Prostate gland (tissue), 2 donors: ENCODE results near the gene CRYBA2.

Experiments used
- POLR2A ChIP-seq: fragments of 450-650 bp; IDR thresholded peaks from one replicate; pipeline ENCODE4 v1.6.1; 2016; ENCODE audit warnings: antibody characterized with exemption, mild to moderate bottlenecking
- POLR2AphosphoS5 ChIP-seq: sonication (generic); formaldehyde crosslinking; IDR thresholded peaks from one replicate; pipeline ENCODE4 v1.6.1; 2017; ENCODE audit warnings: antibody characterized with exemption
- TF ChIP-seq, protein P1 (sequence below), 4 experiments: fragments of 200-600 bp in 2 of 4; fragments of 450-650 bp in 2 of 4; sonication (generic) in 2 of 4; IDR thresholded peaks; 1 replicate in 3 of 4; 2 replicates in 1 of 4; pipeline ENCODE4 v1.5.1; 2016 to 2019; ENCODE audit warnings: antibody characterized with exemption in 4 of 4, mild to moderate bottlenecking in 2 of 4, moderate library complexity in 2 of 4

DNA sequence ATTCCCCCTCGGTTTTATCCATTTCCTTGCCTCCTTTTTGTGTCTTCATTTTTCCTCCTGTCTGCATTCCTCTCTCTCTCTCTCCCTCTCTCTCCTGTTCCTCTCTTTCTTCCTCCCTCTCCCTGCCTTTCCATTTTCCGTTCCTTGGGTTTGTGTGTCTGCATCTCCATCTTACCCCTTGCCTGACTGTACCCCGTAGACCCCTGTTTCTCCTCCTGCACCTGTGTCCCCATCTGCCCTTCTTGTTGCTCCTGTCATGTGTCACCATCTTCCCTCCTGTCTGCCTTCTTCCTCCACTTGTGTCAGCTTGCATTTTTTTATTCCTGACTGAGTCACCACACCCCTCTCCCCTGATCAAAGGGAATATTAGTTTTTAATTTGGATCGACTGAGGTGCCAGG lies 32.0 kb downstream of the CRYBA2 start:
- TF ChIP-seq POLR2A (no peak), POLR2AphosphoS5 (no peak)
- TF ChIP-seq, protein P1, sequence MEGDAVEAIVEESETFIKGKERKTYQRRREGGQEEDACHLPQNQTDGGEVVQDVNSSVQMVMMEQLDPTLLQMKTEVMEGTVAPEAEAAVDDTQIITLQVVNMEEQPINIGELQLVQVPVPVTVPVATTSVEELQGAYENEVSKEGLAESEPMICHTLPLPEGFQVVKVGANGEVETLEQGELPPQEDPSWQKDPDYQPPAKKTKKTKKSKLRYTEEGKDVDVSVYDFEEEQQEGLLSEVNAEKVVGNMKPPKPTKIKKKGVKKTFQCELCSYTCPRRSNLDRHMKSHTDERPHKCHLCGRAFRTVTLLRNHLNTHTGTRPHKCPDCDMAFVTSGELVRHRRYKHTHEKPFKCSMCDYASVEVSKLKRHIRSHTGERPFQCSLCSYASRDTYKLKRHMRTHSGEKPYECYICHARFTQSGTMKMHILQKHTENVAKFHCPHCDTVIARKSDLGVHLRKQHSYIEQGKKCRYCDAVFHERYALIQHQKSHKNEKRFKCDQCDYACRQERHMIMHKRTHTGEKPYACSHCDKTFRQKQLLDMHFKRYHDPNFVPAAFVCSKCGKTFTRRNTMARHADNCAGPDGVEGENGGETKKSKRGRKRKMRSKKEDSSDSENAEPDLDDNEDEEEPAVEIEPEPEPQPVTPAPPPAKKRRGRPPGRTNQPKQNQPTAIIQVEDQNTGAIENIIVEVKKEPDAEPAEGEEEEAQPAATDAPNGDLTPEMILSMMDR (IDR thresholded peaks at IDR 0.05): no peak
